Measurements from ENCODE around the gene GFAP. TPM values are rescaled to one million over a fixed set of nuclear protein-coding genes. Genes with fewer than 3 reads are reported as not detected.

Gene GFAP
- total RNA-seq, 1 experiment from 2014 or later = not detected

- no peak for DNase-seq (ENCODE audit: low spot score)
- intact Hi-C loops (cut with micrococcal nuclease; ENCODE audit: unreplicated experiment) = no loop called here
- TF ChIP-seq EZH2 (IDR thresholded peaks at IDR 0.05; ENCODE audit: borderline replicate concordance, low read depth, low read length, poor library complexity, severe bottlenecking) (no peak), CTCF (conservative IDR thresholded peaks at IDR 0.05; ENCODE audit: low read depth, low read length) (no peak)
- no peaks in the 10 kb centered on the region for H3K9me3 ChIP-seq (ENCODE audit: low read depth, low read length, poor library complexity, severe bottlenecking)
- ChIA-PET CTCF (no interaction called here), POLR2A (ENCODE audit: low non-redundant PET) (no interaction called here)
- no peaks in the 10 kb centered on the region for H3K36me3 ChIP-seq (ENCODE audit: insufficient read depth, low read length, poor library complexity, severe bottlenecking)
- H3K4me3 ChIP-seq (ENCODE audit: low read depth, low read length, poor library complexity, severe bottlenecking) = no peak overlapping the region
- BruUV-seq (replicated peaks) = no TSS peak
- no peaks in the 10 kb centered on the region for H3K27me3 ChIP-seq (replicated peaks; ENCODE audit: insufficient read depth, low read depth, low read length, poor library complexity)
- H3K4me1 ChIP-seq (ENCODE audit: insufficient read depth, low read length, poor library complexity, severe bottlenecking) = no peaks in the 10 kb centered on the region
- no peak overlapping the region for H3K27ac ChIP-seq (ENCODE audit: low read depth, low read length, poor library complexity, severe bottlenecking)
These were observed 2.2 kb upstream of the GFAP start for GRCh38 chr17:44917456-44917855.

- TF ChIP-seq CTCF (conservative IDR thresholded peaks at IDR 0.05; ENCODE audit: low read depth, low read length) = no peak
- TF ChIP-seq EZH2 (IDR thresholded peaks at IDR 0.05; ENCODE audit: borderline replicate concordance, low read depth, low read length, poor library complexity, severe bottlenecking) = no peak
- intact Hi-C loops (cut with micrococcal nuclease; ENCODE audit: unreplicated experiment) = no loop called here
- DNase-seq (ENCODE audit: low spot score) = no peak
These were observed 1.5 kb upstream of the GFAP start for GRCh38 chr17:44916781-44917241.

GRCh38 chr17:44915862-44916780 is 821 bp upstream of the GFAP start:
- Histone ChIP-seq H3K4me1 (ENCODE audit: insufficient read depth, low read length, poor library complexity, severe bottlenecking) (no peaks in the 10 kb centered on the region), H3K9me3 (ENCODE audit: low read depth, low read length, poor library complexity, severe bottlenecking) (no peaks in the 10 kb centered on the region), H3K27ac (ENCODE audit: low read depth, low read length, poor library complexity, severe bottlenecking) (no peak overlapping the region), H3K27me3 (replicated peaks; ENCODE audit: insufficient read depth, low read depth, low read length, poor library complexity) (no peaks in the 10 kb centered on the region), H3K4me3 (ENCODE audit: low read depth, low read length, poor library complexity, severe bottlenecking) (no peak overlapping the region), H3K36me3 (ENCODE audit: insufficient read depth, low read length, poor library complexity, severe bottlenecking) (no peaks in the 10 kb centered on the region)
- CTCF ChIA-PET = interaction anchor here (0.6 to 0.7 kb wide), 3 partner anchors 92 to 138 kb away, joined by 4 to 17 read pairs (median 13); no protein-coding TSS in a partner anchor
- DNase-seq (ENCODE audit: low spot score) = no peak
- POLR2A ChIA-PET (ENCODE audit: low non-redundant PET) = no interaction called here
- intact Hi-C loops (cut with micrococcal nuclease; ENCODE audit: unreplicated experiment) = no loop called here
- BruUV-seq (replicated peaks) = no TSS peak
- TF ChIP-seq CTCF (conservative IDR thresholded peaks at IDR 0.05; ENCODE audit: low read depth, low read length) = no peak
- TF ChIP-seq EZH2 (IDR thresholded peaks at IDR 0.05; ENCODE audit: borderline replicate concordance, low read depth, low read length, poor library complexity, severe bottlenecking) = no peak

More at GRCh38 chr17:44916781-44917241, 1.5 kb upstream of the GFAP start:
- H3K4me1 ChIP-seq (ENCODE audit: insufficient read depth, low read length, poor library complexity, severe bottlenecking) = no peaks in the 10 kb centered on the region
- H3K27ac ChIP-seq (ENCODE audit: low read depth, low read length, poor library complexity, severe bottlenecking) = no peak overlapping the region
- CTCF ChIA-PET = interaction anchor here (0.6 to 0.7 kb wide), 3 partner anchors 91 to 138 kb away, joined by 4 to 17 read pairs (median 13); no protein-coding TSS in a partner anchor
- no peaks in the 10 kb centered on the region for H3K9me3 ChIP-seq (ENCODE audit: low read depth, low read length, poor library complexity, severe bottlenecking)
- no peak overlapping the region for H3K4me3 ChIP-seq (ENCODE audit: low read depth, low read length, poor library complexity, severe bottlenecking)
- BruUV-seq (replicated peaks) = no TSS peak
- H3K36me3 ChIP-seq (ENCODE audit: insufficient read depth, low read length, poor library complexity, severe bottlenecking) = no peaks in the 10 kb centered on the region
- POLR2A ChIA-PET (ENCODE audit: low non-redundant PET) = no interaction called here
- H3K27me3 ChIP-seq (replicated peaks; ENCODE audit: insufficient read depth, low read depth, low read length, poor library complexity) = no peaks in the 10 kb centered on the region
